Nephron (organoid): Measurements from ENCODE around the gene CDK11B.

Source experiments
- H3K27ac Mint-ChIP-seq, 3 experiments: 2 replicates each; pipeline ENCODE4 v1.8.0; 2020; ENCODE audit warnings: mixed read lengths in 3 of 3, mild to moderate bottlenecking in 2 of 3, moderate library complexity in 1 of 3
- H3K27me3 Mint-ChIP-seq: 2 replicates; pipeline ENCODE4 v1.8.0; 2021; ENCODE audit warnings: low read depth, mild to moderate bottlenecking, moderate library complexity, mixed read lengths
- H3K36me3 Mint-ChIP-seq: 2 replicates; pipeline ENCODE4 v1.8.0; 2020; ENCODE audit warnings: low read depth, mixed read lengths
- H3K4me1 Mint-ChIP-seq: 2 replicates; pipeline ENCODE4 v1.8.0; 2020; ENCODE audit warnings: mixed read lengths
- H3K4me3 Mint-ChIP-seq, 3 experiments: 2 replicates each; pipeline ENCODE4 v1.8.0; 2020; ENCODE audit warnings: mild to moderate bottlenecking in 3 of 3, mixed read lengths in 3 of 3, moderate library complexity in 2 of 3
- H3K9me3 Mint-ChIP-seq: 2 replicates; pipeline ENCODE4 v1.8.0; 2020; ENCODE audit warnings: mixed read lengths
- TF ChIP-seq, protein P1 (sequence below), 3 experiments: fragments of 200-600 bp; sonication (generic); IDR thresholded peaks; one replicate each; pipeline ENCODE4 v1.5.0; 2021; ENCODE audit warnings: antibody characterized with exemption in 3 of 3; ENCODE audit not compliant: unreplicated experiment in 3 of 3

The CDK11B gene

DNA sequence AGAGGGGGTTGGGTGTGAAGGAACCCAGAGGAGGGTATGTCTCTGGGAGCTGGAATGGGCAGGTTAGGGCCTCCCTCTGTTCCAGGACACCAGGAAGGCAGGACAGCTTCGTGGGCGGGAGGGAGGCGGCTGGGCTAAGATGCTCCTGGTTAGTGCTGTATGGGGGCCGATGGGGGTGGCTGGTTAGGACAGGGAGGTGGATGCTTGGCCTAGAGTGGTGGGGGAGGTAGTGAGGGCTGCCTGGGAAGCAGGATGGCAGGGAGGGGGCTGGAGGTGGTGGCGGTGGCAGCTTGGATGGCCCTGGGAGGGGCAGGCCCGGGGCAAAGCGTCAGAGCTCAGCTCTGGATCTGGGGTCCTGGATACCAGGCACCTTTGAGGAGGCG lies 33.0 kb downstream of the CDK11B start:
- Mint-ChIP-seq H3K4me1 (no peaks in the 10 kb centered on the region), H3K27me3 (no peaks in the 10 kb centered on the region), H3K9me3 (no peaks in the 10 kb centered on the region), H3K27ac (no peak overlapping the region), H3K4me3 (no peak overlapping the region), H3K36me3 (no peaks in the 10 kb centered on the region)
- TF ChIP-seq, protein P1, sequence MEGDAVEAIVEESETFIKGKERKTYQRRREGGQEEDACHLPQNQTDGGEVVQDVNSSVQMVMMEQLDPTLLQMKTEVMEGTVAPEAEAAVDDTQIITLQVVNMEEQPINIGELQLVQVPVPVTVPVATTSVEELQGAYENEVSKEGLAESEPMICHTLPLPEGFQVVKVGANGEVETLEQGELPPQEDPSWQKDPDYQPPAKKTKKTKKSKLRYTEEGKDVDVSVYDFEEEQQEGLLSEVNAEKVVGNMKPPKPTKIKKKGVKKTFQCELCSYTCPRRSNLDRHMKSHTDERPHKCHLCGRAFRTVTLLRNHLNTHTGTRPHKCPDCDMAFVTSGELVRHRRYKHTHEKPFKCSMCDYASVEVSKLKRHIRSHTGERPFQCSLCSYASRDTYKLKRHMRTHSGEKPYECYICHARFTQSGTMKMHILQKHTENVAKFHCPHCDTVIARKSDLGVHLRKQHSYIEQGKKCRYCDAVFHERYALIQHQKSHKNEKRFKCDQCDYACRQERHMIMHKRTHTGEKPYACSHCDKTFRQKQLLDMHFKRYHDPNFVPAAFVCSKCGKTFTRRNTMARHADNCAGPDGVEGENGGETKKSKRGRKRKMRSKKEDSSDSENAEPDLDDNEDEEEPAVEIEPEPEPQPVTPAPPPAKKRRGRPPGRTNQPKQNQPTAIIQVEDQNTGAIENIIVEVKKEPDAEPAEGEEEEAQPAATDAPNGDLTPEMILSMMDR (IDR thresholded peaks at IDR 0.05; ENCODE audit: unreplicated experiment in 3 of 3), result no peak

DNA sequence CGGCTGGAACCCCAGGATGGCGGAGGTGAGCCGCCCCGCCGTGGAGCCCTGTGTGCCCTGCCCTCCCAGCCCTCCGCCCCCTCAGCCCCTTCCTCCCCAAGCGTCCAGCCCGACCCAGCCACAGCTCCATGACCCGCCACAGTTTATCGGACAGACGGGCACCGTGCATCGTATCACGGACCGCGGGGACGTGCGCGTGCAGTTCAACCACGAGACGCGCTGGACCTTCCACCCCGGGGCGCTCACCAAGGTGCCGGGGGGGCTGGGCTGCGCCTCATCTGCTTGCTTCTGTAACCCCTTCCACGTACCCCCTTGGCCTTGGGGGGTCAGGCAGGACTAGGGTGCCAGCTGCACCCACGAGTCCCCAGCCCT lies 33.4 kb downstream of the CDK11B start:
- no peaks in the 10 kb centered on the region for H3K36me3 Mint-ChIP-seq
- no peak overlapping the region for H3K4me3 Mint-ChIP-seq
- H3K27me3 Mint-ChIP-seq, result no peaks in the 10 kb centered on the region
- H3K4me1 Mint-ChIP-seq, result no peaks in the 10 kb centered on the region
- H3K9me3 Mint-ChIP-seq, result no peaks in the 10 kb centered on the region
- TF ChIP-seq, protein P1 (IDR thresholded peaks at IDR 0.05; ENCODE audit: unreplicated experiment in 3 of 3), result no peak
- no peak overlapping the region for H3K27ac Mint-ChIP-seq

DNA sequence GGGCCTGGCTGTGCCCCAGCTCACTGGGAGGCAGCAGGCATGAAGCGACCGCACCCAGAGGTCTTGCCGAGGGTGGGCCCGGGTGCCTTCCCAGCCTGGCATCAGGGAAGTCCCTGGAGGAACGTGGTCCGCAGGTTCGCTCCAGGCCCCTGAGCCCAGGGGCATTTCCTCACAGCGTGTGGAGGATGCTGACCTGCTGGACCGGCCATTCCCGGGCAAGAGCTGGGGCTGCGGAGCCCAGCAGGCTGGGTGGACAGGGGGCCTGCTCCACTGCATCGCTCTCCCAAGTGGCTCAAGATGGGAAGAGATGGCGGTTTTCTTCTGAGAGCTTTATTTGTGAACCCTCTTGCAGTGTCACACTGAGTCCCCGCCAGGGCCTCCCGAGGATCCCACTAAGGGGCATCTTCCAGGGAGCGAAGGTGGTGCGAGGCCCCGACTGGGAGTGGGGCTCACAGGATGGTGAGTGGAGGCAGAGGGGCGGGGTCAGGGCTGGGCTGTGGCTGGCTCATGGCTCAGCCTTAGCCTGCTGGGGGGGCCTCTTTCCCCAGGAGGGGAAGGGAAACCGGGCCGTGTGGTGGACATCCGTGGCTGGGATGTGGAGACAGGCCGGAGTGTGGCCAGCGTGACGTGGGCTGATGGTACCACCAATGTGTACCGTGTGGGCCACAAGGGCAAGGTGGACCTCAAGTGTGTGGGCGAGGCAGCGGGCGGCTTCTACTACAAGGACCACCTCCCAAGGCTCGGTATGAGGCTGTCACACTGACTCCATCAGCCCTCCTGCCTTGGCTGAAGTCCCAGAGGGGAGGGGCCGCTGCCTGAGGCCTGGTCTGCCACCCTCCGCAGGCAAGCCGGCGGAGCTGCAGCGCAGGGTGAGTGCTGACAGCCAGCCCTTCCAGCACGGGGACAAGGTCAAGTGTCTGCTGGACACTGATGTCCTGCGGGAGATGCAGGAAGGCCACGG lies 34.1 kb downstream of the CDK11B start:
- Mint-ChIP-seq H3K9me3 (no peaks in the 10 kb centered on the region), H3K4me1 (no peaks in the 10 kb centered on the region), H3K27ac (no peak overlapping the region), H3K36me3 (no peaks in the 10 kb centered on the region), H3K27me3 (no peaks in the 10 kb centered on the region), H3K4me3 (no peak overlapping the region)
- TF ChIP-seq, protein P1 (IDR thresholded peaks at IDR 0.05; ENCODE audit: unreplicated experiment in 3 of 3), result no peak

DNA sequence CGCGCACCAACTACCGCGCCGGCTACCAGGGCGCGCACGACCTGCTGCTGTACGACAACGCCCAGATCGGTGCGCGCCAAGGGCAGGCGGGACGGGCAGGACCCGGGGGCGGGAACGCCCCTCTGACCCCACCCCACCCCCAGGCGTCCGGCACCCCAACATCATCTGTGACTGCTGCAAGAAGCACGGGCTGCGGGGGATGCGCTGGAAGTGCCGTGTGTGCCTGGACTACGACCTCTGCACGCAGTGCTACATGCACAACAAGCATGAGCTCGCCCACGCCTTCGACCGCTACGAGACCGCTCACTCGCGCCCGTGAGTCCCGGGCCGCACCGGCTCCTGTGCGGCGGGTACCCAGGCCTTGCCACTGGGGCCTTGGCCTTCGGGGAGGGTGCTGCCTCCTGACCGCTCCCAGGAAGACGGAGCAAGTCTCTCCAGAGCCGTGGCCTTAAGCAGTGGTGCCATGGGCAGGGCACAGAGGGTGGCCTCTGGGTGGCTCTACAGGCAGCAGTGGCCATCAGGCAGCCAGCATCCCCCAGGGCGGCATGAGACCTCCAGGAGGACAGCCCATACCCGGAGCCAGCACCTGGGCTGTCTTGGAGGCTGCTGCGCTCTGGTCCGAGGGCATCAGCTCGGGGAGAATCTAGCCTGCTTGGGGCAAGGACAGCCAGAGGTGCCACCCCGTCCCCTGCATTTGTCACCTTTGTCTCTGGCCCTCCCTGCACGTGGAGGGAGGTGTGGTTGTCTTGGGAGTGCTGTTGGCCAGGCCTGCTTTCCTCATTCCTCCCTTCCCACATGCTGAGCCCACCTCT lies 35.0 kb downstream of the CDK11B start:
- Mint-ChIP-seq H3K4me3 (no peak overlapping the region), H3K27ac (no peak overlapping the region), H3K36me3 (no peaks in the 10 kb centered on the region), H3K27me3 (no peaks in the 10 kb centered on the region), H3K4me1 (no peaks in the 10 kb centered on the region), H3K9me3 (no peaks in the 10 kb centered on the region)
- TF ChIP-seq, protein P1 (IDR thresholded peaks at IDR 0.05; ENCODE audit: unreplicated experiment in 3 of 3), result no peak

DNA sequence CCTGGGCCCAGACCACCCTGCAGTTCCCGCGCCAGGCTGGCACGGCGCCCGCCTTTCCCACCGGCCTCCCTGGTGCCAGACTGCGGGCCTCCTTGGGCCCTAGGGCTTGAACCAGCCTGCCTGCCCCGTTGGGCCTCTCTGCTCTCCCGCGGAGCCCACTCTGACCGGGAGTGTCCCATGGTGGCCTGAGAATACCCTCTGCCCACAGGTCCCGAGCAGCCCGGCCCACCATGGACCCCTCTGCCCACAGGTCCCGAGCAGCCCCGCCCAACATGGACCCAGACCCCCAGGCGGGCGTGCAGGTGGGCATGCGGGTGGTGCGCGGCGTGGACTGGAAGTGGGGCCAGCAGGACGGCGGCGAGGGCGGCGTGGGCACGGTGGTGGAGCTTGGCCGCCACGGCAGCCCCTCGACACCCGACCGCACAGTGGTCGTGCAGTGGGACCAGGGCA lies 35.6 kb downstream of the CDK11B start:
- Mint-ChIP-seq H3K4me1 (no peaks in the 10 kb centered on the region), H3K27ac (no peak overlapping the region), H3K9me3 (no peaks in the 10 kb centered on the region), H3K36me3 (no peaks in the 10 kb centered on the region), H3K4me3 (no peak overlapping the region), H3K27me3 (no peaks in the 10 kb centered on the region)
- TF ChIP-seq, protein P1 (IDR thresholded peaks at IDR 0.05; ENCODE audit: unreplicated experiment in 3 of 3), result no peak
